GM08714 (cell line): ENCODE measurements around the gene SLX4IP.
A peak's percentile ranks its signal among the peaks of the same experiment; 100 is the strongest.
"Not testable (repeated sequence)": the region's sequence is repeated elsewhere in the genome, so short reads cannot be mapped to it uniquely, and the experiment has no call there.

Source experiments
- H3K4me3 ChIP-seq: fragments of 200-500 bp; sonication (Bioruptor generic); 2 replicates; pipeline ENCODE4 v1.5.1; 2014; ENCODE audit warnings: mild to moderate bottlenecking, low read length, inconsistent platforms
- ZNF274 ChIP-seq: IDR thresholded peaks from 2 replicates; pipeline ENCODE4 v1.6.1; 2012; ENCODE audit warnings: mild to moderate bottlenecking, low read depth, low read length

Gene SLX4IP

GRCh38 chr20:10412591-10413408 lies 22.3 kb upstream of the SLX4IP start:
- H3K4me3 ChIP-seq, result no peak overlapping the region
- no peak for TF ChIP-seq ZNF274

GRCh38 chr20:10415013-10415650 lies 20.0 kb upstream of the SLX4IP start:
- H3K4me3 ChIP-seq, result no peak overlapping the region
- TF ChIP-seq ZNF274, result no peak

GRCh38 chr20:10417218-10417617 lies 17.9 kb upstream of the SLX4IP start:
- not testable (repeated sequence) for H3K4me3 ChIP-seq

- H3K4me3 ChIP-seq, result no peak overlapping the region
- TF ChIP-seq ZNF274, result no peak
Observed at GRCh38 chr20:10419550-10420133, 15.5 kb upstream of the SLX4IP start.

GRCh38 chr20:10423735-10424134 lies 11.4 kb upstream of the SLX4IP start:
- no peak overlapping the region for H3K4me3 ChIP-seq
- no peak for TF ChIP-seq ZNF274

GRCh38 chr20:10427060-10427692 lies 7.9 kb upstream of the SLX4IP start:
- H3K4me3 ChIP-seq, result no peak overlapping the region
- TF ChIP-seq ZNF274, result no peak

GRCh38 chr20:10428008-10428407 lies 7.1 kb upstream of the SLX4IP start:
- H3K4me3 ChIP-seq, result no peak overlapping the region
- no peak for TF ChIP-seq ZNF274

- no peak overlapping the region for H3K4me3 ChIP-seq
- no peak for TF ChIP-seq ZNF274
Observed at GRCh38 chr20:10429443-10429981, 5.6 kb upstream of the SLX4IP start.

GRCh38 chr20:10430000-10430466 lies 5.1 kb upstream of the SLX4IP start:
- no peak overlapping the region for H3K4me3 ChIP-seq
- no peak for TF ChIP-seq ZNF274

- no peak for TF ChIP-seq ZNF274
- H3K4me3 ChIP-seq, result no peak overlapping the region
Observed at GRCh38 chr20:10430704-10431103, 4.4 kb upstream of the SLX4IP start.

- TF ChIP-seq ZNF274, result no peak
- H3K4me3 ChIP-seq, result no peak overlapping the region
Observed at GRCh38 chr20:10432079-10432478, 3.0 kb upstream of the SLX4IP start.

GRCh38 chr20:10433014-10433622 lies 2.0 kb upstream of the SLX4IP start:
- no peak for TF ChIP-seq ZNF274
- peak overlapping the region; percentile 99 for H3K4me3 ChIP-seq

- no peak for TF ChIP-seq ZNF274
- peak within 1 kb of the TSS; percentile 99 for H3K4me3 ChIP-seq
Observed at GRCh38 chr20:10433623-10434466, 1.3 kb upstream of the SLX4IP start, which contains the start of gene MKKS. TSS of gene MKKS (minus strand) at chr20:10434222. CDS start at chr20:10413514, 20,708 bp downstream.

GRCh38 chr20:10434467-10434831 lies 656 bp upstream of the SLX4IP start:
- no peak for TF ChIP-seq ZNF274
- H3K4me3 ChIP-seq, result peak overlapping the region; percentile 99
